Hepatocyte (in vitro differentiated cells): ENCODE data around the gene GALNT13. TPM values are rescaled to one million over a fixed set of nuclear protein-coding genes. Genes with fewer than 3 reads are reported as not detected.

ENCODE experiments used
- DNase-seq: peaks from one replicate; pipeline ENCODE4 v3.0.0-alpha.2; 2016; ENCODE audit warnings: low spot score
- H2AFZ ChIP-seq: fragments of 200-600 bp; sonication (generic); 2 replicates; pipeline ENCODE4 v1.6.0; 2016; ENCODE audit warnings: antibody characterized with exemption, mild to moderate bottlenecking
- H3K27ac ChIP-seq: fragments of 200-600 bp; sonication (generic); 2 replicates; pipeline ENCODE4 v1.5.1; 2016; ENCODE audit warnings: mild to moderate bottlenecking
- H3K27me3 ChIP-seq: fragments of 200-600 bp; sonication (generic); 2 replicates; pipeline ENCODE4 v1.6.1; 2016
- H3K36me3 ChIP-seq: fragments of 200-600 bp; sonication (generic); replicated peaks from 2 replicates; pipeline ENCODE4 v1.5.1; 2016; ENCODE audit warnings: low read depth; ENCODE audit not compliant: insufficient read depth
- H3K4me1 ChIP-seq: fragments of 200-600 bp; sonication (generic); 2 replicates; pipeline ENCODE4 v1.5.1; 2016; ENCODE audit warnings: mild to moderate bottlenecking, moderate library complexity; ENCODE audit not compliant: insufficient read depth
- H3K4me2 ChIP-seq: fragments of 200-600 bp; sonication (generic); 2 replicates; pipeline ENCODE4 v1.6.0; 2016
- H3K4me3 ChIP-seq: fragments of 200-600 bp; sonication (generic); 2 replicates; pipeline ENCODE4 v1.5.1; 2016; ENCODE audit warnings: mild to moderate bottlenecking
- H3K79me2 ChIP-seq: fragments of 200-600 bp; sonication (generic); 2 replicates; pipeline ENCODE4 v1.6.0; 2017; ENCODE audit warnings: mild to moderate bottlenecking
- H3K9me2 ChIP-seq: fragments of 200-600 bp; sonication (generic); replicated peaks from 2 replicates; pipeline ENCODE4 v1.6.0; 2017; ENCODE audit warnings: mild to moderate bottlenecking; ENCODE audit not compliant: insufficient read depth
- H3K9me3 ChIP-seq: fragments of 200-600 bp; sonication (generic); 2 replicates; pipeline ENCODE4 v1.5.1; 2016; ENCODE audit warnings: low read depth, mild to moderate bottlenecking
- H4K20me1 ChIP-seq: fragments of 200-600 bp; sonication (generic); 2 replicates; pipeline ENCODE4 v1.6.0; 2016; ENCODE audit warnings: mild to moderate bottlenecking; ENCODE audit not compliant: insufficient read depth, poor library complexity, severe bottlenecking
- CTCF ChIP-seq: fragments of 200-600 bp; sonication (generic); IDR thresholded peaks from 2 replicates; pipeline ENCODE4 v1.5.1; 2016; ENCODE audit warnings: antibody characterized with exemption, mild to moderate bottlenecking; ENCODE audit not compliant: poor library complexity
- EZH2 ChIP-seq: fragments of 200-600 bp; sonication (generic); IDR thresholded peaks from 2 replicates; pipeline ENCODE4 v1.6.1; 2016; ENCODE audit warnings: antibody characterized with exemption, mild to moderate bottlenecking, borderline replicate concordance
- EZH2phosphoT487 ChIP-seq: fragments of 200-600 bp; sonication (generic); IDR thresholded peaks from one replicate; pipeline ENCODE4 v1.6.1; 2018; ENCODE audit warnings: antibody characterized with exemption, mild to moderate bottlenecking, low read depth, moderate library complexity; ENCODE audit not compliant: unreplicated experiment, severe bottlenecking
- WGBS: methylation state at CpG from one replicate; pipeline ENCODE4 v1.1.6; 2016; ENCODE audit warnings: low lambda C conversion rate; ENCODE audit errors: missing lambda C conversion rate; 5-methylcytosine and 5-hydroxymethylcytosine counted together
- polyA plus RNA-seq: library from polyadenylated mRNA; unstranded; fragments of >200 nt; fragmentation: Nextera tagmentation; extraction: Ambion mirVana; gene quantifications from 2 replicates; pipeline ENCODE4 v1.2.1, GENCODE V29; 2016
- total RNA-seq: library from RNA; depleted of rRNA; stranded (reverse); fragments of >200 nt; gene quantifications from 2 replicates; pipeline ENCODE4 v1.2.3, GENCODE V29; 2014

The GALNT13 gene
- total and polyA plus RNA-seq, 2 experiments from 2014 or later = 25.6 to 53.5 TPM

- TF ChIP-seq EZH2phosphoT487 (no peak), EZH2 (no peak), CTCF (no peak)
- Histone ChIP-seq H2AFZ (no peak overlapping the region), H4K20me1 (no peaks in the 10 kb centered on the region), H3K9me2 (no peaks in the 10 kb centered on the region), H3K36me3 (no peaks in the 10 kb centered on the region), H3K9me3 (no peaks in the 10 kb centered on the region), H3K79me2 (no peaks in the 10 kb centered on the region), H3K4me1 (no peaks in the 10 kb centered on the region), H3K27ac (no peak overlapping the region), H3K4me3 (no peak overlapping the region), H3K4me2 (no peak overlapping the region), H3K27me3 (no peaks in the 10 kb centered on the region)
- 70% methylated on average over 2 of the region's 2 CpGs for WGBS
- no peak for DNase-seq
Observed at GRCh38 chr2:154324601-154325000, 452.9 kb downstream of the GALNT13 start.

- Histone ChIP-seq H3K27ac (no peak overlapping the region), H3K79me2 (no peaks in the 10 kb centered on the region), H3K9me2 (no peaks in the 10 kb centered on the region), H3K9me3 (no peaks in the 10 kb centered on the region), H3K36me3 (no peaks in the 10 kb centered on the region), H3K27me3 (no peaks in the 10 kb centered on the region), H3K4me1 (no peaks in the 10 kb centered on the region), H4K20me1 (no peaks in the 10 kb centered on the region), H3K4me2 (no peak overlapping the region), H2AFZ (no peak overlapping the region), H3K4me3 (no peak overlapping the region)
- DNase-seq = no peak
- TF ChIP-seq CTCF (no peak), EZH2phosphoT487 (no peak)
- 100% methylated on average over 1 of the region's 1 CpG for WGBS
Observed at GRCh38 chr2:154329510-154329909, 457.8 kb downstream of the GALNT13 start.

- Histone ChIP-seq H3K4me1 (no peaks in the 10 kb centered on the region), H3K4me3 (no peak overlapping the region), H3K79me2 (no peaks in the 10 kb centered on the region), H3K9me3 (no peaks in the 10 kb centered on the region), H4K20me1 (no peaks in the 10 kb centered on the region), H3K9me2 (no peaks in the 10 kb centered on the region), H3K4me2 (no peak overlapping the region), H3K36me3 (no peaks in the 10 kb centered on the region), H3K27me3 (no peaks in the 10 kb centered on the region), H2AFZ (no peak overlapping the region), H3K27ac (no peak overlapping the region)
- TF ChIP-seq CTCF (no peak), EZH2 (no peak), EZH2phosphoT487 (no peak)
- 65% methylated on average over 1 of the region's 1 CpG for WGBS
- DNase-seq = no peak
Observed at GRCh38 chr2:154331784-154332183, 460.1 kb downstream of the GALNT13 start.

- H3K27ac ChIP-seq = no peak overlapping the region
- H3K27me3 ChIP-seq = no peaks in the 10 kb centered on the region
- H2AFZ ChIP-seq = no peak overlapping the region
- H3K9me2 ChIP-seq = no peaks in the 10 kb centered on the region
- 76% methylated on average over 1 of the region's 1 CpG for WGBS
- TF ChIP-seq CTCF (no peak), EZH2 (no peak), EZH2phosphoT487 (no peak)
- no peak for DNase-seq
- H3K4me2 ChIP-seq = no peak overlapping the region
- H3K4me1 ChIP-seq = no peaks in the 10 kb centered on the region
- H3K4me3 ChIP-seq = no peak overlapping the region
- no peaks in the 10 kb centered on the region for H3K36me3 ChIP-seq
- no peaks in the 10 kb centered on the region for H4K20me1 ChIP-seq
- H3K79me2 ChIP-seq = no peaks in the 10 kb centered on the region
- H3K9me3 ChIP-seq = no peaks in the 10 kb centered on the region
Observed at GRCh38 chr2:154336201-154336600, 464.5 kb downstream of the GALNT13 start.
